WTC11 (cell line): Measurements from ENCODE around the gene GTSE1.

ENCODE experiments used
- CREB1 ChIP-seq: sonication (generic); formaldehyde crosslinking; IDR thresholded peaks from 2 replicates; pipeline ENCODE4 v1.8.0; 2023; ENCODE audit warnings: mild to moderate bottlenecking, missing genetic modification reagents
- FOXP1 ChIP-seq: sonication (generic); formaldehyde crosslinking; IDR thresholded peaks from 2 replicates; pipeline ENCODE4 v1.8.0; 2022; ENCODE audit warnings: missing genetic modification reagents, mild to moderate bottlenecking, moderate library complexity, borderline replicate concordance
- ZBTB21 ChIP-seq: sonication (generic); formaldehyde crosslinking; IDR thresholded peaks from 2 replicates; pipeline ENCODE4 v1.8.1; 2023; ENCODE audit warnings: mild to moderate bottlenecking, missing genetic modification reagents, borderline replicate concordance
- TF ChIP-seq, protein P1 (sequence below): fragments of 200-600 bp; IDR thresholded peaks from 2 replicates; pipeline ENCODE4 v1.8.0; 2022; ENCODE audit warnings: antibody characterized with exemption
- TF ChIP-seq, protein P2 (sequence below): sonication (generic); formaldehyde crosslinking; IDR thresholded peaks from 2 replicates; pipeline ENCODE4 v1.8.0; 2023; ENCODE audit warnings: missing genetic modification reagents
- TF ChIP-seq, protein P3 (sequence below): sonication (generic); formaldehyde crosslinking; conservative IDR thresholded peaks from 2 replicates; pipeline ENCODE4 v1.8.1; 2022; ENCODE audit warnings: mild to moderate bottlenecking, missing genetic modification reagents

DNA sequence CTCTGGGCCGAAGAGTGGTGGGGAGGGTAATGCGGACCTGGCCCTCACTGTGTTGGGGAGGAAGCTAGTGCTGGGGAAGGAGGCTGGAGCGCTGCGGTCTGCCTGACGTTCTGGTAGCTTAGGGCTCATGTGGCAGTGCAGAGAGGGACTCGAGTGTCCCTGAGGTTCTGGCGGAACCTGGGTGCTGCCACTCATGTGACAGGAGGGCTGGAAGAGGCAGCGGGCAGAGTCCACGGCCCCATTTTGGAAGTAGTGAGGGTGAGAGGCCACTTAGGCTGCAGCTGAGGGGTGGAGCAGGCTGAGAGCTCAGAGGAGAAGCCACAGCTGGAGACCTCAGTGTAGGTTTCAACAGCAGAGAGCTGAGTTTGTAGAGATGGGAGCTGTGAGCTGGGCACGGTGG, 22.6 kb downstream of the GTSE1 start:
- TF ChIP-seq CREB1 (CRISPR knock-in tag): no peak
- TF ChIP-seq ZBTB21 (CRISPR knock-in tag): no peak
- TF ChIP-seq, protein P1, sequence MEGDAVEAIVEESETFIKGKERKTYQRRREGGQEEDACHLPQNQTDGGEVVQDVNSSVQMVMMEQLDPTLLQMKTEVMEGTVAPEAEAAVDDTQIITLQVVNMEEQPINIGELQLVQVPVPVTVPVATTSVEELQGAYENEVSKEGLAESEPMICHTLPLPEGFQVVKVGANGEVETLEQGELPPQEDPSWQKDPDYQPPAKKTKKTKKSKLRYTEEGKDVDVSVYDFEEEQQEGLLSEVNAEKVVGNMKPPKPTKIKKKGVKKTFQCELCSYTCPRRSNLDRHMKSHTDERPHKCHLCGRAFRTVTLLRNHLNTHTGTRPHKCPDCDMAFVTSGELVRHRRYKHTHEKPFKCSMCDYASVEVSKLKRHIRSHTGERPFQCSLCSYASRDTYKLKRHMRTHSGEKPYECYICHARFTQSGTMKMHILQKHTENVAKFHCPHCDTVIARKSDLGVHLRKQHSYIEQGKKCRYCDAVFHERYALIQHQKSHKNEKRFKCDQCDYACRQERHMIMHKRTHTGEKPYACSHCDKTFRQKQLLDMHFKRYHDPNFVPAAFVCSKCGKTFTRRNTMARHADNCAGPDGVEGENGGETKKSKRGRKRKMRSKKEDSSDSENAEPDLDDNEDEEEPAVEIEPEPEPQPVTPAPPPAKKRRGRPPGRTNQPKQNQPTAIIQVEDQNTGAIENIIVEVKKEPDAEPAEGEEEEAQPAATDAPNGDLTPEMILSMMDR: no peak
- TF ChIP-seq, protein P2, sequence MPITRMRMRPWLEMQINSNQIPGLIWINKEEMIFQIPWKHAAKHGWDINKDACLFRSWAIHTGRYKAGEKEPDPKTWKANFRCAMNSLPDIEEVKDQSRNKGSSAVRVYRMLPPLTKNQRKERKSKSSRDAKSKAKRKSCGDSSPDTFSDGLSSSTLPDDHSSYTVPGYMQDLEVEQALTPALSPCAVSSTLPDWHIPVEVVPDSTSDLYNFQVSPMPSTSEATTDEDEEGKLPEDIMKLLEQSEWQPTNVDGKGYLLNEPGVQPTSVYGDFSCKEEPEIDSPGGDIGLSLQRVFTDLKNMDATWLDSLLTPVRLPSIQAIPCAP: no peak
- no peak for TF ChIP-seq FOXP1 (CRISPR knock-in tag)
- TF ChIP-seq, protein P3, sequence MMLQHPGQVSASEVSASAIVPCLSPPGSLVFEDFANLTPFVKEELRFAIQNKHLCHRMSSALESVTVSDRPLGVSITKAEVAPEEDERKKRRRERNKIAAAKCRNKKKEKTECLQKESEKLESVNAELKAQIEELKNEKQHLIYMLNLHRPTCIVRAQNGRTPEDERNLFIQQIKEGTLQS (CRISPR knock-in tag): no peak
